ENCODE results near the gene UNKL. TPM values are rescaled to one million over a fixed set of nuclear protein-coding genes. Genes with fewer than 3 reads are reported as not detected.

The UNKL gene
- total and polyA plus RNA-seq, 8 donors, result 4.8 to 75.0 (median 28.2) TPM

DNA sequence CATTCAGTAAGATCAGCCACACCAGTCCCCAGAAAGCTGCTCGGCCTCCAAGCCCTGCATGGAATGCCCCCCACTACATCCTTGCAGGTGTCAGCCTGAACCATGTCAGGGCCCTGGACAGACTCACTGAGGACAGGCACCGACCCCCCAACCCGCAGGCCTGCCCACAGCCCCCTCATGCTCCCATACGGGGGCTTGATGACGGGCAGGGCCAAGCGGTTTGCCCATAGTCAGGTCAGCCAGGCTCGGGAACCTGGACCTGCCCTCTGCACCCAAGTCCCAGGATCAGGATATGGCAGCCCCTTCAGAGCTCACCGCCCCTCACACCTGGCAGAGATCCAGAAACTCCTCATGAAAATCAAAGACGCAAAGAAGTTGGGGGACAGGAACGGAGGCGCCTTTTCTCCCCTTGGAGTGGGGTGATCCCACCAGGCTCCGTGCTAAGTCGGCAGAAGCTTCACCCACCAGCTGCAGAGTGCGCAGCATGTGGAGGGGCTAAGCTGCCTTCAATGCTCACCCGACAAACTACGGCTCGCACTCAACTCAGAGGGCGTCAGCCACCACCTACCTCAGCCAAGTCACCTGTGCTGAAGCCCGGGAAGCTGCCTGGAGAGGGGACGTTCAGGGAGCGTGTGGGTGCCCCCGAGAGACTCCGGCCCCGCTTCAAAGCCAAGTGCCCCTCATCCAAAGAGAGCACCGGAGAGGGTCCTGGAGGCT lies 36.3 kb downstream of the UNKL start:
- no peak for DNase-seq
- Histone ChIP-seq H3K27ac (peak overlapping the region in 3 of 5 donors; percentile 82 to 89 (median 84)), H3K27me3 (no peaks in the 10 kb centered on the region), H3K36me3 (peaks cover 21 to 63% (median 55%) of the 10 kb centered on the region in 4 donors), H3K9me3 (no peaks in the 10 kb centered on the region), H3K4me3 (peak overlapping the region; percentile 49 to 64 (median 56)), H3K4me1 (peaks cover 20 to 28% (median 27%) of the 10 kb centered on the region in 4 donors)
- 88 to 95% (median 94%) methylated on average over 11 to 25 of the region's 25 CpGs for WGBS, 5 donors
- TF ChIP-seq EP300 (IDR thresholded peaks at IDR 0.05), result no peak
- TF ChIP-seq, protein P1, sequence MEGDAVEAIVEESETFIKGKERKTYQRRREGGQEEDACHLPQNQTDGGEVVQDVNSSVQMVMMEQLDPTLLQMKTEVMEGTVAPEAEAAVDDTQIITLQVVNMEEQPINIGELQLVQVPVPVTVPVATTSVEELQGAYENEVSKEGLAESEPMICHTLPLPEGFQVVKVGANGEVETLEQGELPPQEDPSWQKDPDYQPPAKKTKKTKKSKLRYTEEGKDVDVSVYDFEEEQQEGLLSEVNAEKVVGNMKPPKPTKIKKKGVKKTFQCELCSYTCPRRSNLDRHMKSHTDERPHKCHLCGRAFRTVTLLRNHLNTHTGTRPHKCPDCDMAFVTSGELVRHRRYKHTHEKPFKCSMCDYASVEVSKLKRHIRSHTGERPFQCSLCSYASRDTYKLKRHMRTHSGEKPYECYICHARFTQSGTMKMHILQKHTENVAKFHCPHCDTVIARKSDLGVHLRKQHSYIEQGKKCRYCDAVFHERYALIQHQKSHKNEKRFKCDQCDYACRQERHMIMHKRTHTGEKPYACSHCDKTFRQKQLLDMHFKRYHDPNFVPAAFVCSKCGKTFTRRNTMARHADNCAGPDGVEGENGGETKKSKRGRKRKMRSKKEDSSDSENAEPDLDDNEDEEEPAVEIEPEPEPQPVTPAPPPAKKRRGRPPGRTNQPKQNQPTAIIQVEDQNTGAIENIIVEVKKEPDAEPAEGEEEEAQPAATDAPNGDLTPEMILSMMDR (IDR thresholded peaks at IDR 0.05), result no peak
- intact Hi-C loops (cut with DNase I; ENCODE audit: low total_unique reads), result no loop called here

DNA sequence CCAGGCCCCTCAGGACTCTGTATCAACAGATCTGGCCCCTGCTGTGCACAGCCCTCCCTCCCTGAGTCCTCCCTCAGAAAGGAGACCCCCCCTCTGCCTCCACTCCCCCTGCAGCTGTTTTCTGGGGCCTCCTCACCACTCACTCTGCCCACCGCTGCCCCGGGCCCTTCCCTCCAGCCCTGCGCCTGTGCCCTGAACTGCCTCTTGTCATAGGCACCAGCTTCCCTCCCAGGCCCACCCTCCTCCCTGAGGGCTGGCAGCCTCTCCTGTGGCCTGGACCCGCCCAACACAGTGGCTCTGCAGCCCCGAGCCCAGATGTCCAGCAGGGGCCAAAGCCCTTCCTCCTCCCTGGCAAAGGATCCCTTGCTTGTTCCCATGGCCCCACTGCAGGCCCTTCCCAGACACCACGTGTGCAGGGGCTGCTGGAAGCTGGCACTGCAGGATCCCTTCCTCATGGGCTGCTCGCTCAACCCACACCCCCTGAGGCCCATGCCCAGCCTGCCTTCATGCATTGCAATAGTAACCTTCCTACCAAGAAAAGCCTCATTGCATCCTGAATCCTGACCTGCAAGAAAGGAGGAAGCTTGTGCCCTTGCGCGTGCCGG lies 37.0 kb downstream of the UNKL start:
- H3K4me1 ChIP-seq, result peaks cover 20 to 28% (median 27%) of the 10 kb centered on the region in 4 donors
- H3K27ac ChIP-seq, result no peak overlapping the region
- TF ChIP-seq, protein P1 (IDR thresholded peaks at IDR 0.05), result no peak
- H3K9me3 ChIP-seq, result no peaks in the 10 kb centered on the region
- intact Hi-C loops (cut with DNase I; ENCODE audit: low total_unique reads), result no loop called here
- H3K36me3 ChIP-seq, result peaks cover 21 to 57% (median 50%) of the 10 kb centered on the region in 4 donors
- DNase-seq, result no peak
- H3K4me3 ChIP-seq, result no peak overlapping the region
- H3K27me3 ChIP-seq, result no peaks in the 10 kb centered on the region
- 90 to 95% (median 92%) methylated on average over 10 of the region's 10 CpGs for WGBS, 5 donors

- Histone ChIP-seq H3K4me1 (peaks cover 20 to 28% (median 27%) of the 10 kb centered on the region in 4 donors), H3K36me3 (peaks cover 17 to 54% (median 48%) of the 10 kb centered on the region in 4 donors), H3K27me3 (no peaks in the 10 kb centered on the region), H3K27ac (no peak overlapping the region), H3K4me3 (no peak overlapping the region), H3K9me3 (no peaks in the 10 kb centered on the region)
- intact Hi-C loops (cut with DNase I; ENCODE audit: low total_unique reads), result no loop called here
- DNase-seq, result no peak
- WGBS, 5 donors, result 92 to 95% (median 93%) methylated on average over 3 to 19 of the region's 19 CpGs
- TF ChIP-seq, protein P1 (IDR thresholded peaks at IDR 0.05), result no peak
Observed at GRCh38 chr16:1375741-1376410, 38.6 kb downstream of the UNKL start.

GRCh38 chr16:1375298-1375640 lies 39.2 kb downstream of the UNKL start:
- intact Hi-C loops (cut with DNase I; ENCODE audit: low total_unique reads), result no loop called here
- Histone ChIP-seq H3K4me1 (peaks cover 20 to 27% (median 26%) of the 10 kb centered on the region in 4 donors), H3K27ac (no peak overlapping the region), H3K27me3 (no peaks in the 10 kb centered on the region), H3K9me3 (no peaks in the 10 kb centered on the region), H3K36me3 (peaks cover 17 to 56% (median 51%) of the 10 kb centered on the region in 4 donors), H3K4me3 (no peak overlapping the region)
- WGBS, 5 donors, result 82 to 94% (median 90%) methylated on average over 14 to 24 of the region's 24 CpGs
- TF ChIP-seq EP300 (IDR thresholded peaks at IDR 0.05), result no peak
- TF ChIP-seq, protein P1 (IDR thresholded peaks at IDR 0.05), result no peak
- TF ChIP-seq POLR2AphosphoS5 (IDR thresholded peaks at IDR 0.05), result no peak
- no peak for TF ChIP-seq POLR2A (IDR thresholded peaks at IDR 0.05)
- DNase-seq, result no peak
